ENCODE results near the gene HVCN1. TPM values are rescaled to one million over a fixed set of nuclear protein-coding genes. Genes with fewer than 3 reads are reported as not detected.
"Not testable (repeated sequence)": the region's sequence is repeated elsewhere in the genome, so short reads cannot be mapped to it uniquely, and the experiment has no call there.

HVCN1 gene
- total RNA-seq, 2 experiments from 2014 or later: 20.3 to 21.0 TPM

DNA sequence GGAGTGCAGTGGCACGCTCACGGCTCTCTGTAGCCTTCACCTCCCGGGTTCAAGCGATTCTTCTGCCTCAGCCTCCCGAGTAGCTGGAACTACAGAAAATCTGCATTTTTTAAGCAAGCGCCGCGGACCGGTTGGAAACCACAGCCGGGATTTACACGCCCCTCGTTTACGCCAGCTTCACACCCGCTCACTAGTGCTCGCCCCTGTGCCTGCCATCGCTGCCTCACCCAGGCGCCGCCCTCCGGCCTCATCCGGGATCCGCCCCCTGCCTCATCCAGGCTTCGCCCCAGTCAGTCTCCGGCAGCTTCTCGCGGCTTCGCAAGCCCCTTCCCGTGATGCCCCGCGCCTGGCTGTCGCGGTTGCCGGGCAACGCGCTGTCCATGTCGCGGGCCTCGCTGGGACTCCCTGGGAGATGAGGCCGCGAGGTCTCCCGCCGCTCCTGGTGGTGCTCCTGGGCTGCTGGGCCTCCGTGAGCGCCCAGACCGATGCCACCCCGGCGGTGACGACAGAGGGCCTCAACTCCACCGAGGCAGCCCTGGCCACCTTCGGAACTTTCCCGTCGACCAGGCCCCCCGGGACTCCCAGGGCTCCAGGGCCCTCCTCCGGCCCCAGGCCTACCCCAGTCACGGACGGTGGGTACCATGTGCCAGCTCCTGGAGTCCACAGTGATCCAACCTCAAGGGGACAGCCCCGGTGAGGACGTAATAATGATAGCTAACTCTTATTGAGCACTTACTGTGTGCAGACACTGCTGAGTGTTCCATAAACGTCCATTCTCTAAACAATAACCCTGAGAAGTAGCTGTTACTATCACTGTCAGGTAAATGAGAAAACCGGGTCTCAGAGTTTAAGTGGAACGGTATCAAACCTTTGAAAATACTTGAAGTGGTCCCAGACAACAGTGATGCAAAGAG, 74.9 kb downstream of the HVCN1 start, which contains the start of gene TCTN1:
TCTN1 (plus strand) TSS at position 359 of the 914 bp plus-strand sequence; CDS start at position 413, 54 bp downstream.
- ATAC-seq (ENCODE audit: low read depth): peak; percentile 100
- peak within 1 kb of the TSS; percentile 89 for H3K27ac Mint-ChIP-seq
- no peaks in the 10 kb centered on the region for H3K36me3 Mint-ChIP-seq
- H3K4me3 Mint-ChIP-seq: peak within 1 kb of the TSS; percentile 85
- POLR2A ChIA-PET: interaction anchor here (0.7 to 3.6 kb wide), 18 partner anchors 9 to 164 kb away, joined by 3 to 23 read pairs (median 6); partner anchors contain the start of genes ARPC3, FAM216A, GPN3 and HVCN1
- peaks cover 2% of the 10 kb centered on the region for H3K27me3 Mint-ChIP-seq
- H3K4me1 Mint-ChIP-seq: peaks cover 8% of the 10 kb centered on the region
- DNase-seq: peak; percentile 97
- H3K9me3 Mint-ChIP-seq: no peaks in the 10 kb centered on the region

DNA sequence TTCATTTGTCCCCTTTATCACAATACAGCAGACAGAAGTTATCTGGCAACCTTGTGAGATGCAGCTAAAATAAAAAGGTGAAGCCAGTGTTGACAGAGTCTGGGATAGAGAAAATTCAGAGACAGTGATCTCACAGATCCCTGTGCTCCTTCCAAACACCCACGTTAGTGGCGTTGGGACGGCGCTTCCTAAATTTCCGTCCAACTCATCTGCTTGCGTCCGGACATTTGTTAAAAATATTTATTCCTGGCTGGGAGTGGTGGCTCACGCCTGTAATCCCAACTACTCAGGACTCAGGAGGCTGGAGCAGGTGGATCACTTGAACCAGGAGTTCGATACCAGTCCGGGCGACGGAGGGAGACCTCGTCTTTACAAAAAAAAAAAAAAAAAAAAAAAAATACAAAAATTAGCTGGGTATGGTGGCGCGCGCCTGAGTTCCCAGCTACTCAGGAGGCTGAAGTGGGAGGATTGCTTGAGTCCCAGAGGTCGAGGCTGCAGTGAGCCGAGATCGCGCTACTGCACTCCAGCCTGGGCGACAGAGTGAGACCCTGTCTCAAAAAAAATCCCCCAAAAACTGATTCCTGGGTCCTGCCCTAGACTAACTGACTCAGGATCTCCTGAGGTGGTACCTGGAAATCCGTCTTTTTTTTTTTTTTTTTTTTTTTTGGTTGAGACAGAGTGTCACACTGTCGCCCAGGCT, 75.7 kb downstream of the HVCN1 start:
- Mint-ChIP-seq H3K27me3 (peaks cover 2% of the 10 kb centered on the region), H3K27ac (peak overlapping the region; percentile 89), H3K4me3 (peak overlapping the region; percentile 85), H3K36me3 (no peaks in the 10 kb centered on the region), H3K4me1 (peaks cover 8% of the 10 kb centered on the region), H3K9me3 (no peaks in the 10 kb centered on the region)
- POLR2A ChIA-PET: interaction anchor here (0.7 to 3.6 kb wide), 18 partner anchors 9 to 163 kb away, joined by 3 to 23 read pairs (median 6); partner anchors contain the start of genes ARPC3, FAM216A, GPN3 and HVCN1
- ATAC-seq (ENCODE audit: low read depth) (no peak), DNase-seq (no peak)

DNA sequence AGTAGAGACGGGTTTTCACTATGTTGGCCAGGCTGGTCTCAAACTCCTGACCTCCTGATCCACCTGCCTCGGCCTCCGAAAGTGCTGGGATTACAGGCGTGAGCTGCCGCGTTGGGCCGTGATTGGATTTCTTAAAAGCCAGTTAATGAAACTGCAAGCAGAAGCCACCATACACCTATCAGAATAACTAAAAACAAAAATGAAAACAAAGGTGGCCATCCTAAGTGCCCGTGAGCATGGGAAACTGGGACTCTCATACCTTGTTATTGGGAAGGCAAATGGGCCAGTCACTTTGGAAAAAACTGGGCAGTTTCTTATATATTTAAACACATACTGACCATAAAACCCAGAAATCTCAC, 82.7 kb downstream of the HVCN1 start:
- POLR2A ChIA-PET: interaction anchor here (0.6 to 3.2 kb wide), 11 partner anchors 8 to 527 kb away, joined by 3 to 20 read pairs (median 6); partner anchors contain the start of genes ARPC3, FAM216A, GPN3 and HVCN1
- Mint-ChIP-seq H3K27ac (peak overlapping the region; percentile 80), H3K9me3 (no peaks in the 10 kb centered on the region), H3K4me3 (peak overlapping the region; percentile 79), H3K4me1 (peaks cover 12% of the 10 kb centered on the region), H3K27me3 (no peaks in the 10 kb centered on the region), H3K36me3 (no peaks in the 10 kb centered on the region)
- DNase-seq (no peak), ATAC-seq (ENCODE audit: low read depth) (no peak)

DNA sequence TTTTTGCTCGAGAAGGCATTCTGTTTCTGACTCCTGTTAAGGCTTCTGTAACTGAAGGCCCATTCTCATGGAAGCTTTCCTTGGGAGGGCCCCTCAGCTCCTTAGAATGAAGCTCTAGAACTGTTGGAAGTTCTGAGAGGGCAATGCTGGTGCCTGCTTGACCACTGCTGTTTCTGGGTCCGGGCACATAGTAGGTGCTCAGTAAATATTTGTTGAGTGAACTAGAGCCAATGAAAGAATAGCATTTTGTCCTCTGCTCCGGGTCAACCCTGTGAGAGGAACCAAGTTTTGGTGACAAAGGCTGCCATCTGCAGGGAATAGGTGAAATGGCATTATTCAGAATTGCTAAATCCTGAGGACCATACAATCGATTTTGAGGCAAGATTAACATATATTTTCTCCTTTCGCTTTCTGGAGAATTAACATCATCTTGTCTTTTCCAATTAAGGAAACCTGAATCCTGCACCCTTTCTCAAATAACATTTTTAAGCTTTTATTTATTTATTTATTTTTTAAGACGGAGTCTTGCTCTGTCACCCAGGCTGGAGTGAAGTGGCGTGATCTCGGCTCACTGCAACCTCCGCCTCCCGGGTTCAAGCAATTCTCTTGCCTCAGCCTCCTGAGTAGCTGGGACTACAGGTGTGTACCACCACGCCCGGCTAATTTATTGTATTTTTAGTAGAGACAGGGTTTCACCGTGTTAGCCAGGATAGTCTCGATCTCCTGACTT, 86.7 kb downstream of the HVCN1 start:
- not testable (repeated sequence) for H3K27me3 Mint-ChIP-seq, H3K9me3 Mint-ChIP-seq, H3K27ac Mint-ChIP-seq, H3K36me3 Mint-ChIP-seq, H3K4me3 Mint-ChIP-seq
- ATAC-seq (ENCODE audit: low read depth): peak; percentile 67
- peak; percentile 38 for DNase-seq
- POLR2A ChIA-PET: interaction anchor here (2.4 to 5.2 kb wide), 4 partner anchors 12 to 152 kb away, joined by 8 to 34 read pairs (median 16); partner anchors contain the start of genes ARPC3, FAM216A, GPN3 and TCTN1
- peaks cover 13% of the 10 kb centered on the region for H3K4me1 Mint-ChIP-seq

DNA sequence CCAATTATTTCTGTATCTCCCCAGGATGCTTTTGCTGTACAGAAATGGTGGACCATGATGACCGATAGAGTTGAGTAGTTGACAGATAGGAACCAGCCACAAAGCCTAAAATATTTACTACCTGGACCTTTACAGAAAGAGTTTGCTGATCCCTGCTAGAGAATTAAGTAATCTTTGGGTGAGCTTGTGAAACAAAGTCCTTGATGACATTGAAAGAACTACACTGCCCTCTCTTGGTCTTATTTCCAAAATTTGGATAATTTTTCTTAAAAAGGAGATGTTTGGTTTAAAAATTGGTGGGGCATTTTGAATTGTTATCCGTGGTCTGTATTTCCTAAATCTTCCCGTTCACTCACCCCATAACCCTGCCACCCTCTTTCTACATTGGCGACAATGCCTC, 88.7 kb downstream of the HVCN1 start:
- POLR2A ChIA-PET: interaction anchor here (0.7 to 5.2 kb wide), 9 partner anchors 10 to 150 kb away, joined by 3 to 34 read pairs (median 3); partner anchors contain the start of genes ARPC3, FAM216A, GPN3 and TCTN1
- H3K36me3 Mint-ChIP-seq: no peaks in the 10 kb centered on the region
- no peak for DNase-seq

GRCh38 chr12:110599334-110599733, 89.6 kb downstream of the HVCN1 start:
- H3K27ac Mint-ChIP-seq: peak overlapping the region; percentile 40
- ATAC-seq (ENCODE audit: low read depth): no peak
- H3K36me3 Mint-ChIP-seq: no peaks in the 10 kb centered on the region
- DNase-seq: no peak
- H3K9me3 Mint-ChIP-seq: no peaks in the 10 kb centered on the region
- peaks cover 10% of the 10 kb centered on the region for H3K4me1 Mint-ChIP-seq
- no peaks in the 10 kb centered on the region for H3K27me3 Mint-ChIP-seq
- POLR2A ChIA-PET: interaction anchor here (0.7 to 5.2 kb wide), 4 partner anchors 9 to 149 kb away, joined by 3 to 34 read pairs (median 12); partner anchors contain the start of genes ARPC3, FAM216A and GPN3
- no peak overlapping the region for H3K4me3 Mint-ChIP-seq

More for the DNA sequence above, 88.7 kb downstream of the HVCN1 start:
- Mint-ChIP-seq H3K4me1 (peaks cover 10% of the 10 kb centered on the region), H3K27ac (no peak overlapping the region), H3K9me3 (no peaks in the 10 kb centered on the region), H3K27me3 (no peaks in the 10 kb centered on the region), H3K4me3 (no peak overlapping the region)
- peak; percentile 46 for ATAC-seq (ENCODE audit: low read depth)

Other genes starting within 250 kb of the HVCN1 start
- gene ARPC3, start 238.8 kb downstream of the HVCN1 start, total RNA-seq: 100 to 1,000 TPM; 361 to 371 TPM
- 10 to 100 TPM; 22.9 to 23.4 TPM for gene GPN3, start 220.9 kb downstream of the HVCN1 start, total RNA-seq
- gene FAM216A, start 220.3 kb downstream of the HVCN1 start, total RNA-seq: 10 to 100 TPM; 20.0 to 21.6 TPM
- gene VPS29, start 187.0 kb downstream of the HVCN1 start, total RNA-seq: 100 to 1,000 TPM; 132 to 138 TPM
- gene RAD9B, start 186.8 kb downstream of the HVCN1 start, total RNA-seq: 1 to 10 TPM; 1.8 to 2.3 TPM
- gene PPTC7, start 105.8 kb downstream of the HVCN1 start, total RNA-seq: 10 to 100 TPM; 28.3 to 30.0 TPM
- 10 to 100 TPM; 10.1 to 10.3 TPM for gene TCTN1, start 75.0 kb downstream of the HVCN1 start, total RNA-seq
- gene PPP1CC, start 53.8 kb upstream of the HVCN1 start, total RNA-seq: 100 to 1,000 TPM; 156 to 160 TPM
- not detected for gene CCDC63, start 157.9 kb upstream of the HVCN1 start, total RNA-seq
- gene MYL2, start 231.5 kb upstream of the HVCN1 start, total RNA-seq: not detected